ENCODE measurements around the gene LOC101059915.

LOC101059915 gene

DNA sequence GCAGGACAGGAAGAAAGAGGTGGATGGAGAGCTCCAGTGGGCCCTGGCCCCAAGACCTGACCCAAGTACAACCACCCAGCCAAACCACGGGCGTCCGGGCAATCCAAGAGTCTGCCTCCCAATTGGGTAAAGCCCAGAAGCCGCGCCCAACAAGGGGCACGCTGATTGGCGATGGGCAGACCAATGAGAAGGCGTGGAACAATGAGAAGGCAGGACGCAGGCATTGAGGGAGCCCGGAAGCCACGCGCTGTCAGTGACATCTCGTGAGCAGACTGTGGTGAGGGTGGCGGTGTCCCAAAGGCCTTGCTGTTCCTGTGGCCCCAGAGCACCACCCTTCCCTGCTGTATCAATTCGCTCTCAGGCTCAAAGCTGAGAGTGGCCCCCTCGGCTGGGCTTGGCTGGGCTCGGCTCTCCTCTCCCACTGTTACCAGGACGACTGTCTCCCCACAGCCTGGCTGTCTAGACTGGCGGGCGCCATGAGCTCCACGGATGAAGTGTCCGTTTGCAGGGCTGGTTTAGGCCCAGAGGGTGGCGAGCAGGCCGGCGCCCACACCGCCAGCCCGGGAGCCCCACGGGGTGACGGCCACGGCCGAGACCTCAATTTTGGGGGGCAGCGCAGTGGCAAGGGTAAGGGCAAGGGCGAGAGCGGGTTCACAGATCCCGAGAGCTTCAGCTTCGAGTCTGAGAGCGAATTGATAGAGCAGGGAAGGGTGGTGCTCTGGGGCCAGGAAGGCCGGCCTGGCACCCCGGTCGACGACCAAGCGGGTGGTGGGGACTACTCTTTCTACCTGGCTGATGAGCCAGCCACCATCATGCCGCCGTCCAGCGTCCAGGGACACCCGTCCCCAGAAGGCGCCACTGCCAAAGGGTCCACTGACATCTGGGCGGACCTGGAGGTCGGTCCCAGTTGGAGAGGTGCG lies at the start of gene LOC101059915:
LOC101059915 (plus strand) TSS at position 219 of the 920 bp plus-strand sequence.
- no peak for DNase-seq

DNA sequence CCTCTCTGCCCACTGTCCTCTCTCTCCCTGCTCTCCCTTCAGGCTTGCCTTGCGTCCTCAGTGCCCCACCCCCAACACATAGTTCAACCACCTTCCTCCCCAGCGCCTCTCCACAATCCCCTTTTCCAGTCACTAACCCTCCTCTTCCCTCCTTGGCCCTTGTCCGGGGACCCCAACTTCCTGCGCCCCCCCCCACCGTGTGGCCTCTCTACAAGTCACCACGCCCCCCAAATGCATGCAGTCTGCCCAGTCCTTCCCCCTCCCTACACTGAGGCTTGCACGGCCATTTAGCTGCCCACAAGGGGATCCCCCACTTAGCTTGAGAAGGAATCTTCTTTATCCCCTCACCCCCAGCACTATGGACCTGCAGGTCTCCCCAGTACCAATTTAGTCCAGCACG lies 49.6 kb upstream of the LOC101059915 start:
- no peak for DNase-seq

- peak; percentile 55 for DNase-seq
These were observed 49.0 kb upstream of the LOC101059915 start, which contains the start of gene CXCR3 for GRCh38 chrX:71618303-71618721. Gene CXCR3, minus strand, starts transcription at chrX:71618511. Its CDS starts 62 bp downstream, at chrX:71618449.

DNA sequence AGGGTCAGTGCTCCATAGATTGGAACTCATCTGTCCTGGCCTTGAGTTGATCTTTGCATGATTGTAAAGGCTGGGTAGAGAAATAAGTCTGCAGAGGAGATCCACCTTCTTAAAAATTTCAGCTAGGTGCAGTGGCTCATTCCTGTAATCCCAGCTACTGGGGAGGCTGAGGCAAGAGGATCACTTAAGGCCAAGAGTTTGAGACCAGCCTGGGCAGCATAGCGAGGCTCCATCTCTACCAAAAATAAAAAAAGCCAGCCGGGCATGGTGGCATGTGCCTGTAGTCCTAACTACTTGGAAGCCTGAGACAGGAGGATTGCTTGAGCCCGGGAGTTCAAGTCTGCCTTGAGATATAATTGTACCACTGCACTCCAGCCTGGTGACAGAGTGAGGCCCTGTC lies 48.6 kb upstream of the LOC101059915 start:
- DNase-seq = no peak

- DNase-seq = peak; percentile 57
These were observed 48.2 kb upstream of the LOC101059915 start for GRCh38 chrX:71619193-71619592.

GRCh38 chrX:71619986-71620385 lies 47.4 kb upstream of the LOC101059915 start:
- no peak for DNase-seq

- DNase-seq = no peak
These were observed 45.7 kb upstream of the LOC101059915 start for GRCh38 chrX:71621603-71622002.

GRCh38 chrX:71622032-71622575 lies 45.2 kb upstream of the LOC101059915 start:
- DNase-seq = no peak

- DNase-seq = peak; percentile 83
These were observed 44.5 kb upstream of the LOC101059915 start for GRCh38 chrX:71622576-71623450.

- peak; percentile 34 for DNase-seq
These were observed 43.6 kb upstream of the LOC101059915 start for GRCh38 chrX:71623714-71624113.

- no peak for DNase-seq
These were observed 41.9 kb upstream of the LOC101059915 start for GRCh38 chrX:71625471-71625870.

GRCh38 chrX:71626576-71626975 lies 40.8 kb upstream of the LOC101059915 start:
- no peak for DNase-seq

DNA sequence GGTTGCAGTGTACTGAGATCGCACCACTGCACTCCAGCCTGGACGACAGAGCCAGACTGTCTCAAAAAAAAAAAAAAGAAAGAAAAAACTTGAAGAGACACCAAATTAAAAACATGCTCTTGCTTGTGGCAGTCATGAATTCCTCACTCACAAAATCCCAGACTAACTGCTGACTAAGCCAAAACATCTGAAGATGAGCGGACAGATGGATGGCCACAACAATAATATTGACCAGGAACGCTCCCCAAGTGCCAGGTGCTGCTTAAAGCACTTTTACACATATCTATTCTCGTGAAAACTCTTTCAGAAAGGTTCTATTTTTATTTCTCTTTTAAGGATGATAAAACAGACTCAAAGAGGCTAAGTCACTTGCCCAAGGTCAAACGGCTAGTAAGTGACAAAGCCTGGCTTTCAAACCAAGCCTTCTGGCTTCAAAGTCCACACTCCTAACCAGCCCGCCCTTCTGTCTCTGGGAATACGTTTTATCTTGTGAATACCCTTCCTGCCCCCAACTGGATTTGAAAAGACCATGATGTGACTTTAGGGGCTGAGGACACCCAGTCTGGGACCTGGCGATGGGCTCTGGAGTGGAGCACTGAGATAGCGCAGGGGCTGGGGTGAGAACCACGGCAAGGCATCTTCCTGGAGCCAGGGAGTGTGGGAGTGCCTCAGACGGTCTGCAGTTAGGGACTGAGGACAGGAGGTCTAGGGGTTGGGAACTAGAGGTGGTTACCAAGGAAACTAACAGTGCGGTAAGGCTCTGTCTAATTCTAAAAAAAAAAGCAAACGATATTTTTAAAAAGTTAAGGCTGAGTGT lies 39.5 kb upstream of the LOC101059915 start:
- DNase-seq = no peak

DNA sequence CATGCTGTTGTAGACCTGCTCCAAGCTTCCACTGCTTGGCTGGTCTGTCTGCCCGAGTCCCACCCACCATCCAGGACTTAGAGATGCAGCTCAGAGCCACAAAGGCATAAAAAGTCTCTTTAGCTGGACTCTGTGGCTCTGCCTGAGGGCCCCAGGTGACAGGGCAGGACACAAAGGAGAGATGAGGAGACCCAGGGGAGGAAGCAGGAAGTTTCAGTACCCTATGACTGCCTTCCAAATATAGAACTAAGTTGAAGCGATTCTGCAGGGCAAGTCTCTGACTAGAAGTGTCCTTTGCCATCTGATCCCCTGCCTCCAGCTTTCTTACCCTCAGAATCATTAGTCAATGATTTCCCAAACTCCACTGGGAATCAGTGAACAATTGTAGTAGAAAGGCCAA lies 37.9 kb upstream of the LOC101059915 start:
- no peak for DNase-seq

DNA sequence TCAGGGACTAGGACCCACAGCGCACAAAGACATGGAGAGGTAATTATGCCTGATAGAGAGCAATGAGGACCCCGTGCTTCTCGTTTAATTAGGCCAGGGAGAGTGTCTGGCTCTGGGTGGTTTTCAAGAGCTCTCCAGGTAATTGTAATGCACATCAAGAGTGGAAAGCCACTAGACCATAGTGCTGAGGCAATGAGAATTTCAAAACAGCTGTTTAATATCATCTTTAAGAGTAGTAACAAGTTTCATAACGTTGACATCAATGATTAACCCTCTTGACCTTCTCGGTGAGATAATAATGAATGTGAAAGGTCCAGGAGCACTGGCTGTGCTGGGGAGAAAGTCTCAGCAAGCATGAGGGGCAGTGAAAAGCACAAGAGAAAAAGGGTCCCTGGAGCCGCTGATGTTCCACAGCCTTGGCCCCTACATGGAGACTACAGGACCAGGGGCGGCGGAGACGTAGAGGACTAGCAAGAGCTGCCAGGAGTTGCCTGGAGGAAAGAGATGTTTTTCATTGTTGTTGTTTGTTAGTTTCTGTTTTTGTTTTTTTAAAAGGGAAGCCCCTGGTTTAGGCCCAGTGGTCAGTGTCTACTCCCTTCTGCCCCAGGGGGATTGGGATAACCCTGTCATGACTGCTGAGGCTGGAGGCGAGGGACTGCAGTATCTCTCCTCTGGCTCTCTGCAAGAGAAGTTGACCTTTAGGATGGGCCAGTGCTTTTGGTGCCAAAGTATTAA lies 34.3 kb upstream of the LOC101059915 start:
- DNase-seq = no peak

- no peak for DNase-seq
These were observed 33.0 kb upstream of the LOC101059915 start for GRCh38 chrX:71634366-71634765.

DNA sequence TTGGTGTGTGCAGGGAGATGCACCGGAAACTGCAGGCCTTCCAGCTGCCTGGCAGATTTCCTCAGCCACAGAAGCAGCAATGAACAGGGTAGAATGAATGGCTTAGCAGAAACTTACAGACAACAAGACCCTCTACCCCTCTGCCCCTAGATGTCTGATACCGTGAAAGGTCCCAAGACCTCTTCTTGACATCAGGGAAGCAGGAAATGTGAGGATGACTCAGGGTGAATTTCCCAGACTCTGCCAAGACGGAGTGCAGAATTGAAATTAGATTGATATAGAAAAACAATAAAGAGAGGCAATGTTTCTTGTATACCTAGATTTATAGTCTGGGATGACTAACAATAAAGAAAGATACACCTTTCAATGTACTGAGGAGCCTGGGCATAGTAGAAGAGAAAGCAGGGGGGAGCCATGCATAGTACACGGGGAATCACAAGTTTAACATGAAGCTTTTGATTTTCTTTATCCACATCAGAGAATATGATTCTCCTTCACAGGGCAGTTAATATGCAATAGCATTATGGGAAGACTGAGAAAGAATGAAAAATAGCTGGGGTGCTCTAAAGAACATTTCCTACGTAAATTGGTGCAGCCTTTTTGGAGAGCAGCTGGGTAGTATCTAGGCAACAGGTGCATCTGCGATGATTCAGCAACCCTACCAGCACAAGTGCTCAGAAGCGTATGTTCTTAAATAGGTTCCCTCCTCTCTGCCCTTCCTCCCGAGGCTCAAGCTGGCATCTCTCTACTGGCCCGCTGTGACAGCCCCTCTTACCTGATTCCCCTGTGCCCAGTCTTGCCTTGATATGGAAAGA lies 30.7 kb upstream of the LOC101059915 start:
- no peak for DNase-seq

DNA sequence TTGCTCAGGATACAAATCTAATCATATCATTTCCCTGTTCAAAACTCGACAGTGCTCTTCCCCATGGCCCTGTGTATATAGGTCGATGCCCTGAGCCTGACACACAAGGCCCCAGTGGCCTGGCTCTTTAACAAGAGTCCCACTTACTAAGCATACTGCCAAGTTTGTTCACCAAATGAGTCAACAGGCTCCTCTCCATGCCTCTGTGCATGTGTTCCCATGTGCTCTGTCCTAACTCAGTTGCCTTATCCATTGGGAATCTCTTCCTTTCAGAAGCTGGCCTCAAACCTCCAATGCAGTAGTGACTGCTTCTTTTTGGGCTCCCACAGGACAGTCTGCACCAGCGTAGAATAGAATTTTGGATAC lies 30.1 kb upstream of the LOC101059915 start:
- DNase-seq = no peak

GRCh38 chrX:71637848-71638247 lies 29.5 kb upstream of the LOC101059915 start:
- no peak for DNase-seq

- DNase-seq = no peak
These were observed 28.9 kb upstream of the LOC101059915 start for GRCh38 chrX:71638409-71638808.

DNA sequence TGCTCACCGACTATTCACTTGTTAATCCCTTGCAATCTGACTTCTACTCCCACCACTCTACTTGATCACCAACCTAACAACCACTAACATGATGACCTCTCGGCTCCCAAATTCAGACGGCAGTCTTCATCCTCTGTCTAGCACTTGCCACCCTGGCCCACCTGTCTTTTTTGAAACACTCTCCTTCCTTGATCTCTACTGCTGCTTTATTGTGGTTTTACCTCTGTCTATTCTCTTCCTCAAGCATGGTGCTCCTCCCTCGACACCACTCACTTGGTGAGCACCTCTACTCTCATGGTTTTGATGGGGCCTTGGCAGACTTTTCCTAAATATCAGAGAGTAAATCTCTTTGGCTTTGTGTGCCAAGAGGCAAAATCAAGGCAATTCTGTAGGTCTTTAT lies 27.3 kb upstream of the LOC101059915 start:
- DNase-seq = peak; percentile 34
